Spleen (tissue), 11 donors: Measurements from ENCODE around the gene MKS1. TPM values are rescaled to one million over a fixed set of nuclear protein-coding genes. Genes with fewer than 3 reads are reported as not detected.

Experiments used
- DNase-seq: peaks from one replicate; pipeline ENCODE4 v3.0.0-alpha.2; 2020
- H3K27ac ChIP-seq, 8 donors: fragments of 200-600 bp; sonication (generic) in 7 of 8; 1 replicate in 4 of 8; 2 replicates in 4 of 8; pipeline versions ENCODE4 v1.5.0 to v1.8.0; 2016 to 2021; ENCODE audit warnings: inconsistent platforms in 4 of 8, mild to moderate bottlenecking in 4 of 8, moderate library complexity in 1 of 8
- H3K27me3 ChIP-seq, 7 donors: fragments of 200-600 bp; sonication (generic) in 6 of 7; replicated peaks in 1 of 7; 1 replicate in 4 of 7; 2 replicates in 3 of 7; pipeline versions ENCODE4 v1.5.0 to v1.8.0; 2016 to 2021; ENCODE audit warnings: inconsistent platforms in 3 of 7, mild to moderate bottlenecking in 1 of 7
- H3K36me3 ChIP-seq, 6 donors: fragments of 200-600 bp; sonication (generic) in 5 of 6; 1 replicate in 4 of 6; 2 replicates in 2 of 6; pipeline versions ENCODE4 v1.5.0 to v1.8.0; 2016 to 2021; ENCODE audit warnings: inconsistent platforms in 2 of 6
- H3K4me1 ChIP-seq, 6 donors: fragments of 200-600 bp; sonication (generic) in 5 of 6; 1 replicate in 3 of 6; 2 replicates in 3 of 6; pipeline versions ENCODE4 v1.5.0 to v1.8.0; 2016 to 2021; ENCODE audit warnings: inconsistent platforms in 3 of 6
- H3K4me3 ChIP-seq, 8 donors: fragments of 200-600 bp; sonication (generic) in 7 of 8; 1 replicate in 4 of 8; 2 replicates in 4 of 8; pipeline versions ENCODE4 v1.5.0 to v1.8.0; 2016 to 2021; ENCODE audit warnings: inconsistent platforms in 4 of 8, mild to moderate bottlenecking in 4 of 8, moderate library complexity in 2 of 8
- H3K9me3 ChIP-seq, 8 donors: fragments of 200-600 bp; sonication (generic) in 7 of 8; 1 replicate in 4 of 8; 2 replicates in 4 of 8; pipeline versions ENCODE4 v1.5.0 to v1.8.0; 2016 to 2021; ENCODE audit warnings: inconsistent platforms in 4 of 8
- POLR2A ChIP-seq, 3 donors: fragments of 450-650 bp; IDR thresholded peaks; one replicate each; pipeline ENCODE4 v1.5.1; 2017; ENCODE audit warnings: antibody characterized with exemption in 3 of 3, mild to moderate bottlenecking in 1 of 3
- POLR2AphosphoS5 ChIP-seq, 3 donors: sonication (generic); formaldehyde crosslinking; IDR thresholded peaks; one replicate each; pipeline ENCODE4 v1.5.1; 2017; ENCODE audit warnings: antibody characterized with exemption in 3 of 3
- WGBS, 5 donors: extraction: QIAGEN DNeasy Blood & Tissue Kit in 3 of 5; methylation state at CpG; one replicate each; pipeline versions ENCODE4 v1.1.5 to v1.1.7; 2013 to 2018; 5-methylcytosine and 5-hydroxymethylcytosine counted together
- intact Hi-C: fragments of 100-400 bp; cut with DNase I; formaldehyde crosslinking; loops from one replicate; pipeline ENCODE4 v1.15.0; 2023; ENCODE audit warnings: low total_unique reads
- polyA plus RNA-seq, 3 donors: library from polyadenylated mRNA; stranded (reverse); fragments of 200-250 nt; gene quantifications; one replicate each; pipeline ENCODE4 v1.2.1, GENCODE V29; 2013
- total RNA-seq, 7 donors: library from RNA; depleted of rRNA in 3 of 7; stranded (reverse); fragments of >200 nt in 3 of 7; fragmentation: NEBNext Ultra II Directional in 4 of 7; extraction: Animal tissue kit (Norgen Biotek cat#: 25700) in 4 of 7; gene quantifications; one replicate each; pipeline versions ENCODE4 v1.1.0 to v1.2.1, GENCODE V29; 2016 to 2021
- TF ChIP-seq, protein P1 (sequence below), 11 experiments: fragments of 200-600 bp in 7 of 11; fragments of 450-650 bp in 4 of 11; sonication (generic) in 4 of 11; IDR thresholded peaks in 8 of 11; conservative IDR thresholded peaks in 3 of 11; 1 replicate in 7 of 11; 2 replicates in 4 of 11; pipeline versions ENCODE4 v1.4.0 to v1.8.0; 2016 to 2021; ENCODE audit warnings: antibody characterized with exemption in 11 of 11, inconsistent platforms in 4 of 11, mild to moderate bottlenecking in 1 of 11
- donor health status: healthy with polysubstance abuse.
- donor health status: DM: no; HTN: no; CAD: no; lungs with moderate emphysema.
- donor health status: DM: no; HTN: no; CAD: no.
- donor health status: Bipolar disorder and iron deficiency.
- donor health status: healthy.
- donor health status: DM: no; HTN: no; CAD: no.
- donor health status: DM: yes; HTN: yes; CAD: no.

The MKS1 gene
- total and polyA plus RNA-seq, 10 donors: 8.1 to 17.1 (median 13.0) TPM

DNA sequence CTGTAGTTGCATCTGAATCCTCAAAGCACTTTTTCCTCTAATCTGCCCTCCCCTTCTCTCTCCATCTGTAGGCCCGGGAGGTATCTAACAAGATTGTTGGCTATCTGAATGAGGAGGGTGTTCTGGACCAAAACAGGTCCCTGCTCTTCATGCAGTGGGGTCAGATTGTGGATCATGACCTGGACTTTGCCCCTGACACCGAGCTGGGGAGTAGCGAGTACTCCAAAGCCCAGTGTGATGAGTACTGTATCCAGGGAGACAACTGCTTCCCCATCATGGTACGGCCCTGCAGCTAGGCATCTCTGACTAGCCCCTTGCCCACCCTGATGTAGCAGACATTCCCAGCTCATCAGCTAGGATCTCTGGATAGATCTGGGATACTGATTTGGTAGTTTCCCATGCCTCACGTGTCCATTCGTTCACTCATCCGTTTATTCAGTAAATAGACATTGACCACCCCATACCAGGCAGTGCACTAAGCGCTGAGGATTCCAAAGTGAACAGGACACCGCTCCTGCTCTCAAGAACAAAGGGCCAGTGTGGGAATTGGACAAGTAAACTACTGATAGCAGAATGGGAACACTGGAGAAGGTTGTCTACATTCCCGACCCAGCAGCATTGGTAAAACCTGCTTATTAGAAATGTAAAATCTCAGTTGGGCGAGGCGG, 31.4 kb upstream of the MKS1 start:
- H3K27me3 ChIP-seq: peaks cover 0 to 42% (median 9%) of the 10 kb centered on the region in 7 donors
- no peaks in the 10 kb centered on the region for H3K36me3 ChIP-seq
- DNase-seq: no peak
- WGBS, 5 donors: 87 to 96% (median 93%) methylated on average over 12 of the region's 12 CpGs
- peak overlapping the region in 1 of 8 donors; percentile 78 for H3K4me3 ChIP-seq
- intact Hi-C loops: no loop called here
- H3K4me1 ChIP-seq: peaks cover 4 to 29% (median 13%) of the 10 kb centered on the region in 6 donors
- no peak overlapping the region for H3K27ac ChIP-seq
- no peaks in the 10 kb centered on the region for H3K9me3 ChIP-seq
- TF ChIP-seq POLR2AphosphoS5 (IDR thresholded peaks at IDR 0.05) (no peak), POLR2A (IDR thresholded peaks at IDR 0.05) (no peak)
- TF ChIP-seq, protein P1, sequence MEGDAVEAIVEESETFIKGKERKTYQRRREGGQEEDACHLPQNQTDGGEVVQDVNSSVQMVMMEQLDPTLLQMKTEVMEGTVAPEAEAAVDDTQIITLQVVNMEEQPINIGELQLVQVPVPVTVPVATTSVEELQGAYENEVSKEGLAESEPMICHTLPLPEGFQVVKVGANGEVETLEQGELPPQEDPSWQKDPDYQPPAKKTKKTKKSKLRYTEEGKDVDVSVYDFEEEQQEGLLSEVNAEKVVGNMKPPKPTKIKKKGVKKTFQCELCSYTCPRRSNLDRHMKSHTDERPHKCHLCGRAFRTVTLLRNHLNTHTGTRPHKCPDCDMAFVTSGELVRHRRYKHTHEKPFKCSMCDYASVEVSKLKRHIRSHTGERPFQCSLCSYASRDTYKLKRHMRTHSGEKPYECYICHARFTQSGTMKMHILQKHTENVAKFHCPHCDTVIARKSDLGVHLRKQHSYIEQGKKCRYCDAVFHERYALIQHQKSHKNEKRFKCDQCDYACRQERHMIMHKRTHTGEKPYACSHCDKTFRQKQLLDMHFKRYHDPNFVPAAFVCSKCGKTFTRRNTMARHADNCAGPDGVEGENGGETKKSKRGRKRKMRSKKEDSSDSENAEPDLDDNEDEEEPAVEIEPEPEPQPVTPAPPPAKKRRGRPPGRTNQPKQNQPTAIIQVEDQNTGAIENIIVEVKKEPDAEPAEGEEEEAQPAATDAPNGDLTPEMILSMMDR (IDR thresholded peaks at IDR 0.05 in 8 of 11, conservative IDR thresholded peaks at IDR 0.05 in 3 of 11): no peak

- intact Hi-C loops: no loop called here
- peaks cover 4 to 29% (median 13%) of the 10 kb centered on the region in 6 donors for H3K4me1 ChIP-seq
- 6 to 16% (median 7%) methylated on average over 31 to 57 of the region's 57 CpGs for WGBS, 5 donors
Measured at GRCh38 chr17:58249270-58250133, 30.4 kb upstream of the MKS1 start.

DNA sequence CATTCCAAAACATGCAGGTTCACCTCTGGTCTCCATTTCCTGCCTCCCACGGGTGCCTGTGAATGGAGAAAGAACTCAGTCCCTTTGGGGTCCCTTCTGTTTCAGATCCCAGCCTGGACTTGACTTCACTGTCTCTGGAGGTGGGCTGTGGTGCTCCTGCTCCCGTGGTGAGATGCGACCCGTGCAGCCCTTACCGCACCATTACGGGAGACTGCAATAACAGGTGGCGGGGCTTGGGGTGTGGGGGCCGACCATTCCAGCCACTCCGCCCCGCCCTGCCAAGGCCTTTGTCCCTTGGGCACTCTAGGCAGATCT, 29.9 kb upstream of the MKS1 start:
- TF ChIP-seq POLR2A (IDR thresholded peaks at IDR 0.05): no peak
- no peak for TF ChIP-seq POLR2AphosphoS5 (IDR thresholded peaks at IDR 0.05)
- TF ChIP-seq, protein P1 (IDR thresholded peaks at IDR 0.05 in 8 of 11, conservative IDR thresholded peaks at IDR 0.05 in 3 of 11): no peak
- peak overlapping the region in 6 of 8 donors; percentile 46 to 78 (median 52) for H3K4me3 ChIP-seq
- no peak overlapping the region for H3K27ac ChIP-seq
- H3K4me1 ChIP-seq: peaks cover 4 to 29% (median 13%) of the 10 kb centered on the region in 6 donors
- no peaks in the 10 kb centered on the region for H3K9me3 ChIP-seq
- peaks cover 0 to 31% (median 8%) of the 10 kb centered on the region in 7 donors for H3K27me3 ChIP-seq
- 22 to 38% (median 30%) methylated on average over 10 of the region's 10 CpGs for WGBS, 5 donors
- no peak for DNase-seq
- no peaks in the 10 kb centered on the region for H3K36me3 ChIP-seq
- intact Hi-C loops: no loop called here

More at GRCh38 chr17:58249270-58250133, 30.4 kb upstream of the MKS1 start:
- TF ChIP-seq POLR2A (IDR thresholded peaks at IDR 0.05) (no peak), POLR2AphosphoS5 (IDR thresholded peaks at IDR 0.05) (peak in 2 of 3 donors; percentile 44 to 63)
- TF ChIP-seq, protein P1 (IDR thresholded peaks at IDR 0.05 in 8 of 11, conservative IDR thresholded peaks at IDR 0.05 in 3 of 11): peak; percentile 86 to 98 (median 94)
- peak; percentile 93 for DNase-seq
- Histone ChIP-seq H3K27ac (peak overlapping the region in 1 of 8 donors; percentile 19), H3K36me3 (no peaks in the 10 kb centered on the region), H3K9me3 (no peaks in the 10 kb centered on the region), H3K27me3 (peaks cover 0 to 32% (median 9%) of the 10 kb centered on the region in 7 donors), H3K4me3 (peak overlapping the region; percentile 39 to 78 (median 48))
